Measurements from ENCODE around the gene CAPN2.
"Not testable (repeated sequence)": the region's sequence is repeated elsewhere in the genome, so short reads cannot be mapped to it uniquely, and the experiment has no call there.

The CAPN2 gene

DNA sequence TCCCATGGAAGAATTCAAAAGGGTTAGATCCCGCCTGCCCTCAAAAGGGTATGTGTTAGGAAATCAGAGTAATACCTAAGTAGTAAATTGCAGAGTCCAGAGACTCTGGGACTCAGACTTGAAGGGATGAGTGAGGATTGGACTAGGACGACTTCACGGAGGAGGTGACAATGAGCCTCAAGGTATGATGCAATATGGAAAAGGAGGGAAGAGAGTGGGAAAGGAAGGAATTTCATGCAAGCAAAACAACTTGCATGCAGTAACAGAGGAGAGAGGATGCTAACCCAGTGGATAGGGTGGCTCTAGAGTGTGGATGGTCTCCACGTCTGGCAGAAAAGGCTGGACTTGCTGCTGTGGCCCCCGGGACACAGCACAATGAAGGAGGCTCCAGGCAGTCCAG, 4.8 kb downstream of the CAPN2 start:
- no peak for DNase-seq (ENCODE audit: low read depth)

GRCh38 chr1:223717695-223718363, 5.5 kb downstream of the CAPN2 start:
- DNase-seq (ENCODE audit: low read depth): no peak

- no peak for DNase-seq (ENCODE audit: low read depth)
Measured at GRCh38 chr1:223718850-223719249, 6.5 kb downstream of the CAPN2 start.

- DNase-seq (ENCODE audit: low read depth): no peak
Measured at GRCh38 chr1:223720971-223721591, 8.7 kb downstream of the CAPN2 start.

DNA sequence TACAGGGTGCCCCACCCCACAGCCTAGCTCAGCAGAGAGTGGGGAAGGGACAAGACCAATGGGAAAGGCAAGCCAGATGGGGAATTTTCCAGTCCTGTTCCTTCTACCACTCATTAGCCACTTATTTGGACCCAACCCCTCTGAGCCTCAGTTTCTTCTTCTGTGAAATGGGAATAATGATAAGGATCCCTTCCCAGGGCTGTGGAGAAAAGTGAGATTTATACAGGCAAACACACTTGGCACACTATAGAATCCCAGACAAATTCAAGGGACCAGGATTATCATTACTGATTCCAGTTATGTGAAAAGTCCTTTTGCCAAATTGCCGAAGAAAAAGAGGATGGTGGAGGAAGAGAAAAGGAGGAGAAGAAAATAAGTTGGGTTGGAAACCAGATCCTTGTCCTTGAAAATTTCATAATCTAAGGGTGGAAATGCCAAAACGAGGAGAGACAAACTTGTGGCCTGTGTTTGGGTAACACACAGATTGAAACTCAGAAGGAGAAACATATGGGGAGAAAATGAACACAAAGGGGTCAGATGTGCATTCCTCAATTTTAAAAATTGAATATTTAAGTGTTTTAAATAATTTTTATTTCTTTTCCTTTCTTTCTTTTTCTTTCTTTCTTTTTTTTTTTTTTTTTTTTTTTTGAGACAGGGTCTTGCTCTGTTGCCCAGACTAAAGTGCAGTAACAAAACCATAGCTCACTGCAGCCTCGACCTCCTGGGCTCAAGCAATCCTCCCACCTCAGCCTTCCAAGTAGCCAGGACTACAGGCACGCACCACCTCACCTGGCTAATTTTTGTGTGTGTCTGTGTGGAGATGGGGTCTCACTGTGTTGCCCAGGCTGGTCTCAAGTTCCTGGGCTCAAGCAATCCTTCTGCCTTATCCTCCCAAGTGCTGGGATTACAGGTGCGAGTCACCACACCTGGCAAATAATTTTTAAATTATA, 9.6 kb downstream of the CAPN2 start:
- no peak for DNase-seq (ENCODE audit: low read depth)

GRCh38 chr1:223723351-223723904, 11.1 kb downstream of the CAPN2 start:
- DNase-seq (ENCODE audit: low read depth): no peak

- no peak for DNase-seq (ENCODE audit: low read depth)
Measured at GRCh38 chr1:223724376-223724775, 12.0 kb downstream of the CAPN2 start.

- DNase-seq (ENCODE audit: low read depth): no peak
Measured at GRCh38 chr1:223725578-223725977, 13.2 kb downstream of the CAPN2 start.

GRCh38 chr1:223726380-223727001, 14.2 kb downstream of the CAPN2 start:
- DNase-seq (ENCODE audit: low read depth): peak; percentile 82

DNA sequence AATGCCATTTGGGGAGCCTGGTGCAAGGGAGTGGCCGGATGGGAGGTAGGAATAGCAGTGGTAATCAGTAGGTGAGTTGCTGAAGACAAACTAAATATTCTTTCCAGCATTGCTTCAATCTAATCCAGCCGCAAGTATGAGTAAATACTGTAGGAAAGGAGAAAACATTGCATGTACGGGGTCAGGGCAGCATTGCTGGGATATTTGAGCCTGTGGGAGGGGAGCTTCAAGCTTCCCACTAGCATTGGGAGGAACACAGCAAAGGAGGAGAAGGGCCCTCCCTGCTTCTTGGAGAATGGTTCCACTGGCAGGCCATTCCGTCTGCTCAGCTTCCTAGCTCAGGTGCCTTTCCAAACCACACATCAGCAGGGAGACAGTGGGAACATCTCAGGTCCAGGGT, 15.2 kb downstream of the CAPN2 start:
- no peak for DNase-seq (ENCODE audit: low read depth)

DNA sequence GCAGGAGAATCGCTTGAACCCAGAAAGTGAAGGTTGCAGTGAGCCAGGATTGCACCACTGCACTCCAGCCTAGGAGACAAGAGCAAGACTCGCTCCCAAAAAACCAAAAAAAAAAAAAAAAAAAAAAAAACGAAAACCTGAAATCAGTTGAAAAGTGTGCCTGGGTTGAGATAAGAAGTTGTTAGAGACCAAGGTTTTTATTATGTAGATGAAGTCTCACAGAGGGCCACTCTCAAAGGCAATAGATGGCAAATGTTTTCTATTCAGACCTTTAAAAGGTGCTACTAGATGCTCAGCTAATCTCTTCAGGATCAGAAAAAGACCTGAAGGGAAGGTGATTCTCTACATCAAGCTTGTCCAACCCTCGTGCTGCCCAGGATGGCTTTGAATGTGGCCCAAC, 17.6 kb downstream of the CAPN2 start:
- DNase-seq (ENCODE audit: low read depth): no peak

- no peak for DNase-seq (ENCODE audit: low read depth)
Measured at GRCh38 chr1:223730479-223731132, 18.3 kb downstream of the CAPN2 start.

GRCh38 chr1:223731133-223731770, 18.9 kb downstream of the CAPN2 start:
- no peak for DNase-seq (ENCODE audit: low read depth)

- DNase-seq (ENCODE audit: low read depth): no peak
Measured at GRCh38 chr1:223732993-223733798, 20.9 kb downstream of the CAPN2 start.

DNA sequence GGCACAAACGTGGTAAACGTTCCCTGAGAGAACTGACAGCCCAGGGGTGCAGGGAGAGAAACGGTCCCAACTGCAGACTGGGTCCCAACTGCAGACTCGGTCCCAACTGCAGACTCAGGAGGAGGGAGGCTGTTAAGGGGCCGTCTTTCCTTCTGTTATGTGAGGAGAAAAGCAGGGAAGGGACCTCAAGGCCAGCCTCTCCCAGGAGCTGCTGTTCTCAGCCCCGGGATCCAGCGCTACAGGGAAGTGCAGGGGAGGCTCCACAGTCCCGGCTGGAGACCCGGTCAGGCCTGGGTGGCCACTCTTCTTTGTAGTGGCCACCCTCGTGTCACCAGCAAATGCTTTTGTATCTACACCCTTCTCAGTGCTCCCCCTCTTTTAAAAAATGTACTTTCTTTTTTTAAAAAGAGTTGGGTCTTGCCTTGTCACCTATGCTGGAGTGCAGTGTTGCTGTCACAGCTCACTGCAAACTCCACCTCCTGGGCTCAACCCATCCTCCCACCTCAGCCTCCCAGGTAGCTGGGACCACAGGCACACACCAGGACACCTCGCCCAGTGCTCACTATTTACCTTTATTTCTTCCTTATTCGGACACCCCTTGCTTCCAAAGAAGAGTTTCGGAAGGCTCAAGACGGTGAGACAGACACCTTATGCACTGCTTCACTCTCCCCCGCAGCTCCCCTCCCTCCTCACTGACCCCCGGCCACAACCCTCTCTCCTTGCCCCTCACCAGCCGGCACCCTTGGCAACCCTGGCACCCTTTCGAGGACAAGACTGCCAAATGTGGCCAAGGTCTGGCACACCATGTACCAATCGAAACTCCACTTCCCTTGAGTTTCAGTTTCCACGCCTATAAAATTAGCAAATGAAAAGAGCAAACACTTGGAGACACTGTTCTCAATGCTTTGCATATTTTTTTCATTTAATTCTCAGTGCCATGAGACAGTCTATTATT, 21.8 kb downstream of the CAPN2 start:
- no peak for DNase-seq (ENCODE audit: low read depth)

DNA sequence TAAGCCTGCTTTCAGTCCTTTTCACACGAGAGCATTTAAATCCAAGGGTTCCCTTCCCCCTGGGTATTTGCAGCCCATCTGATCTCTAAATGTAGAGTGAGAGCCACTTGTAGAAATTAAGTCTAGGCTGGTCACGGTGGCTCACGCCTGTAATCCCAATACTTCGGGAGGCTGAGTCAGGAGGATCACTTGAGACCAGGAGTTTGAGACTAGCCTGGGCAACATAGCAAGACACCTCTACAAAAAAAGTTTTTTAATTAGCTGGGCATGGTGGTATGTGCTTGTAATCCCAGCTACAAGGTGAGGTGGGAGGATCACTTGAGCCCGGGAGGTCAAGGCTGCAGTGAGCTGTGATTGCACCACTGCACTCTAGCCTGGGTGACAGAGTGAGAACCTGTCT, 24.3 kb downstream of the CAPN2 start:
- not testable (repeated sequence) for DNase-seq (ENCODE audit: low read depth)

DNA sequence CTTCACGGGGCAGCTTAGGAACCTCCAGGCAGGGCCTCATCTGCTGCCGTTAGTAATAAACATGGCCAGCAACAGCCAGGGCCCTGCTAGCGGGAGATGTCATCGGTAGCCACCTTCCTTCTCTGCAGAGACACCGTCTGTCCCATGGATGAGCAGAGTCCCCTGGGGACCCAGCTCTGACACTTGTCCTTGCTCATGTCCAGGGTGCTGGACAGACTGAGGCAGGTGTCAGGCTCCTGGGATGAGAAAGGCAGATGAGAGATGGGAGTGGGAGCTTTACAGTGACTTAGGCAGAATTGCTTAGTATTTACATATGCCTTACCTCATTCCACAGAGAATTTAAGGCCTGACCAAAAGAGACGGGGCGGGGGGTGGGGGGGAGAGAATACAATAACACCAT, 25.0 kb downstream of the CAPN2 start:
- no peak for DNase-seq (ENCODE audit: low read depth)

DNA sequence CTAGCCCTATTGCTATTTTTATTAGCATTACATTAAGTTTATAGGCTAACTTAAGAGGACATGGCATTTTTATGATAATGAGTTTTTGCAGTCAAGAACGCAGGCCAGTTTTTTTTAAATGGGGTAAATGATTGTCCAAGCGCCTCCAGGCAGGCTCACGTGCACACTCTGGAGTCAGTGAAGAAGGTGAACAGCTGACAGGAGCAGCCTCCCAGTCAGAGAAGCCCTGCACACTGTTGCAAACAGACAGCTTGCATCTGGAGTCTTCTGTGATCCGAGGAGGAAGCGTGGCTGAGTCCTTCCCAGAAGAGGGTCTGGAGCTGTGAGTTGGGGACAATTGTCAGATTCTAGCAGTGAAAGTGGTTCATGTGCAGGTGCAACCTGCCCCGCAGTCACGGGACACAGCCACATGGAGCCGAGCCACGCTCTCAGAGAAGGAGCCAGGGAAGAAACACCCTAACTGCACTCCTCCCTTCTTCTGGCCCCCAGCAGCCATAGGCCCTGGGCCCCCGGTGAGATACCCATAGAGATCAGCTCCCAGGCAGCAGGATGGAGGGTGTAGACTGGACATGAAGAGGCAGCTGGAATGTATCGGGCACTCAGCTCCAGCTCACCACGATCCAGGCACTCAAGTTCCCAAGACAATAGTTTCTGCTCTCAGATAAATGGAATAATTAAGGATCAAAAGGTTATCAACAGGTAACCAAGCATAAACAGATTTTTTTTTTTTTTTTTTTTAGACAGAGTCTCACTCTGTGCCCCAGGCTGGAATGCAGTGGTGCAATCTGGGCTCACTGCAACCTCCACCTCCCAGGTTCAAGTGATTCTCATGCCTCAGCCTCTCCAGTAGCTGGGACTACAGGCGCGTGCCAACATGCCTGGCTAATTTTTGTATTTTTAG, 26.4 kb downstream of the CAPN2 start:
- no peak for DNase-seq (ENCODE audit: low read depth)
